Stimulated activated CD8-positive, alpha-beta memory T cell treated with anti-CD3 and anti-CD28 coated beads, Interleukin-15, amount 100 ng/mL, for 4 hours (primary cell): ENCODE data around the gene NRG3.

Experiments used
- DNase-seq, 2 donors: peaks; one replicate each; pipeline ENCODE4 v3.0.0-alpha.2; 2020; ENCODE audit warnings: low read depth in 2 of 2

The NRG3 gene

GRCh38 chr10:81874875-81875466, at the start of gene NRG3:
Gene NRG3 (plus strand): TSS chr10:81875194.
- DNase-seq: no peak

GRCh38 chr10:81828251-81828650, 46.7 kb upstream of the NRG3 start:
- DNase-seq: no peak

GRCh38 chr10:81831060-81831459, 43.9 kb upstream of the NRG3 start:
- DNase-seq: no peak

- DNase-seq: no peak
Observed at GRCh38 chr10:81838950-81839349, 36.0 kb upstream of the NRG3 start.

GRCh38 chr10:81843042-81843441, 32.0 kb upstream of the NRG3 start:
- no peak for DNase-seq

GRCh38 chr10:81847675-81848074, 27.3 kb upstream of the NRG3 start:
- DNase-seq: no peak

- DNase-seq: no peak
Observed at GRCh38 chr10:81848514-81848913, 26.5 kb upstream of the NRG3 start.

GRCh38 chr10:81848931-81849330, 26.1 kb upstream of the NRG3 start:
- no peak for DNase-seq

GRCh38 chr10:81862596-81862995, 12.4 kb upstream of the NRG3 start:
- no peak for DNase-seq

GRCh38 chr10:81863771-81864170, 11.2 kb upstream of the NRG3 start:
- DNase-seq: no peak

GRCh38 chr10:81865581-81865980, 9.4 kb upstream of the NRG3 start:
- DNase-seq: no peak

GRCh38 chr10:81866753-81867152, 8.2 kb upstream of the NRG3 start:
- DNase-seq: no peak

- DNase-seq: no peak
Observed at GRCh38 chr10:81870472-81870871, 4.5 kb upstream of the NRG3 start.

GRCh38 chr10:81871558-81871957, 3.4 kb upstream of the NRG3 start:
- no peak for DNase-seq

GRCh38 chr10:81872206-81872862, 2.7 kb upstream of the NRG3 start:
- no peak for DNase-seq

GRCh38 chr10:81873231-81873931, 1.6 kb upstream of the NRG3 start:
- no peak for DNase-seq

GRCh38 chr10:81873932-81874816, 820 bp upstream of the NRG3 start:
- DNase-seq: no peak

GRCh38 chr10:81875467-81876252, 666 bp downstream of the NRG3 start:
- DNase-seq: no peak

GRCh38 chr10:81876253-81877077, 1.5 kb downstream of the NRG3 start:
- DNase-seq: no peak

GRCh38 chr10:81877596-81877995, 2.6 kb downstream of the NRG3 start:
- no peak for DNase-seq

- no peak for DNase-seq
Observed at GRCh38 chr10:81882011-81882410, 7.0 kb downstream of the NRG3 start.
